ENCODE data around the gene CBY1. TPM values are rescaled to one million over a fixed set of nuclear protein-coding genes. Genes with fewer than 3 reads are reported as not detected.

Gene CBY1
- total and polyA plus RNA-seq, 2 donors (not counting 1 experiment from before 2014, with no cell fraction given) = 6.0 to 20.7 TPM

DNA sequence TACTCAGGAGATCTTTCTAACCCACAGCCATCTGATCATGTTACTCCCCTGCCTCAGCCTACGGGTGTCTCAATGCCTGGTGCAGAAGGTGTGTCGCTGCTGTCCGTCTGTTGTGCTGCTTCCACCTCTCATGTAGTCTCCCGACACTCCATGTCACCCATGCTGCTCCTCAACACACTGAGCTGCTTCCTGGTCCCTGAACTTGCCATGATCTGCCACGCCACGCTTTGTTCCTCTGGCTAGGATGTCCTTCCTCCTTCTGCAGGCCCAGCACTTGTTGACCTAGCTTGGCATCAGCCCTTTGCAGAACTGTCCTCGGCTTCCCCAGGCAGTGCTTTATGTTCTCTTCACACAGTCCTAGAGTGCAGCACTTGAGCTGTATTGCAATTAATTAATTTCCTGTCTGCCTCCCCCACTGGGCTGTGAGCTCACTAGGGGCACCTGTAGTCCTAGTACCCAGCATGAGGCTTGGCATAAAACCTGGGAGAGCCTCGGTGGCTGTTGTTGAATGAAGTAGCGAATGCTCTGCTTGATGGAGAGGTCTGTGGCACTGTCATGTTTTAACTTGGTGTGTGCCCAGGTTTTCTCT, 58.8 kb downstream of the CBY1 start:
- ChIA-PET POLR2A (no interaction called here), CTCF (no interaction called here)
- no peaks in the 10 kb centered on the region for H3K27me3 Mint-ChIP-seq
- Histone ChIP-seq H3K4me1 (ENCODE audit: control insufficient read depth in 2 of 2, insufficient read depth in 2 of 2, low read length in 2 of 2) (peaks cover 8% of the 10 kb centered on the region in 2 donors), H3K27ac (ENCODE audit: low read length in 2 of 2) (no peak overlapping the region), H3K4me3 (ENCODE audit: control extremely low read depth in 1 of 5, extremely low read depth in 1 of 5, insufficient read depth in 1 of 5, low read depth in 2 of 5, low read length in 4 of 5) (no peak overlapping the region), H3K36me3 (replicated peaks in 1 of 2; ENCODE audit: control extremely low read depth in 1 of 2, control insufficient read depth in 1 of 2, extremely low read depth in 1 of 2, insufficient read depth in 2 of 2, low read length in 1 of 2) (peaks cover 0 to 61% of the 10 kb centered on the region in 2 experiments), H4K20me1 (ENCODE audit: control insufficient read depth, insufficient read depth, low read length, poor library complexity, severe bottlenecking) (peaks cover 72% of the 10 kb centered on the region), H3K9me3 (ENCODE audit: control extremely low read depth in 1 of 3, control insufficient read depth in 2 of 3, insufficient read depth in 1 of 3, low read length in 2 of 3) (no peaks in the 10 kb centered on the region), H3K27me3 (replicated peaks in 1 of 4; ENCODE audit: control extremely low read depth in 1 of 4, control insufficient read depth in 3 of 4, insufficient read depth in 4 of 4, low read length in 3 of 4) (no peaks in the 10 kb centered on the region), H2AFZ (ENCODE audit: insufficient read depth, low read depth, low read length, poor library complexity, severe bottlenecking) (no peak overlapping the region), H3K79me2 (ENCODE audit: control insufficient read depth, insufficient read depth, low read length) (peaks cover 77% of the 10 kb centered on the region), H3K9ac (ENCODE audit: low read length) (no peak overlapping the region), H3K4me2 (replicated peaks; ENCODE audit: low read depth, low read length, poor library complexity, severe bottlenecking) (no peak overlapping the region)
- intact Hi-C loops (cut with micrococcal nuclease) = no loop called here
- DNase-seq = no peak
- H3K27ac Mint-ChIP-seq = peak overlapping the region; percentile 27
- WGBS (ENCODE audit: insufficient coverage) = 94% methylated on average over 9 of the region's 9 CpGs
- no peak overlapping the region for H3K4me3 Mint-ChIP-seq
- no peak for TF ChIP-seq CTCF (IDR thresholded peaks at IDR 0.05)
- no peak for TF ChIP-seq EZH2 (IDR thresholded peaks at IDR 0.05; ENCODE audit: borderline replicate concordance, insufficient read depth, low read depth, low read length, poor library complexity, severe bottlenecking)
- H3K9me3 Mint-ChIP-seq (ENCODE audit: insufficient read depth) = no peaks in the 10 kb centered on the region
- no peak for ATAC-seq (ENCODE audit: low read depth)
- H3K4me1 Mint-ChIP-seq = peaks cover 42% of the 10 kb centered on the region

DNA sequence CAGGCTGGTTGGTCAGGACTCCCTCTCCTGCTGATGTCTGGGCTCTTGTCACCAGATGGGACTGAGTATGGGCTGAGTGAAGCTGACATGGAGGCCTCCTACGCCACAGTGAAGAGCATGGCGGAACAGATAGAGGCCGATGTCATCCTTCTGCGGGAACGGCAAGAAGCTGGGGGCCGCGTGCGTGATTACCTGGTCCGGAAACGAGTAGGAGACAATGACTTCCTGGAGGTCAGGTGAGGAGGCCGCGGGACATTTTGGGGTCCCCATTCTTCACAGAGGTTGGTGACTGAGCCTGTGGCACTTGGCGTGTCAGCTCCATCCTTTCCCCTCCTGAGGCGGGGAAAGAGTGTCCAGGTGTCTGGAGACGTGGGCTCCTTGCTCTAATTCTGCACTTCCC, 59.4 kb downstream of the CBY1 start:
- no peak overlapping the region for H3K27ac ChIP-seq (ENCODE audit: low read length in 2 of 2)
- peaks cover 7% of the 10 kb centered on the region in 2 donors for H3K4me1 ChIP-seq (ENCODE audit: control insufficient read depth in 2 of 2, insufficient read depth in 2 of 2, low read length in 2 of 2)
- no peaks in the 10 kb centered on the region for H3K9me3 ChIP-seq (ENCODE audit: control extremely low read depth in 1 of 3, control insufficient read depth in 2 of 3, insufficient read depth in 1 of 3, low read length in 2 of 3)
- ChIA-PET CTCF (no interaction called here), POLR2A (no interaction called here)
- ATAC-seq (ENCODE audit: low read depth) (no peak), DNase-seq (no peak)
- H3K27me3 Mint-ChIP-seq = no peaks in the 10 kb centered on the region
- TF ChIP-seq EZH2 (IDR thresholded peaks at IDR 0.05; ENCODE audit: borderline replicate concordance, insufficient read depth, low read depth, low read length, poor library complexity, severe bottlenecking) = no peak
- no peak for TF ChIP-seq CTCF (IDR thresholded peaks at IDR 0.05)
- no peaks in the 10 kb centered on the region for H3K9me3 Mint-ChIP-seq (ENCODE audit: insufficient read depth)
- no peak overlapping the region for H3K27ac Mint-ChIP-seq
- peaks cover 36% of the 10 kb centered on the region for H3K4me1 Mint-ChIP-seq
- no peaks in the 10 kb centered on the region for H3K27me3 ChIP-seq (replicated peaks in 1 of 4; ENCODE audit: control extremely low read depth in 1 of 4, control insufficient read depth in 3 of 4, insufficient read depth in 4 of 4, low read length in 3 of 4)
- H3K9ac ChIP-seq (ENCODE audit: low read length) = no peak overlapping the region
- H4K20me1 ChIP-seq (ENCODE audit: control insufficient read depth, insufficient read depth, low read length, poor library complexity, severe bottlenecking) = peaks cover 71% of the 10 kb centered on the region
- H3K79me2 ChIP-seq (ENCODE audit: control insufficient read depth, insufficient read depth, low read length) = peaks cover 76% of the 10 kb centered on the region
- H3K4me3 ChIP-seq (ENCODE audit: control extremely low read depth in 1 of 5, extremely low read depth in 1 of 5, insufficient read depth in 1 of 5, low read depth in 2 of 5, low read length in 4 of 5) = no peak overlapping the region
- no peak overlapping the region for H3K4me3 Mint-ChIP-seq
- no peak overlapping the region for H3K4me2 ChIP-seq (replicated peaks; ENCODE audit: low read depth, low read length, poor library complexity, severe bottlenecking)
- peaks cover 0 to 61% of the 10 kb centered on the region in 2 experiments for H3K36me3 ChIP-seq (replicated peaks in 1 of 2; ENCODE audit: control extremely low read depth in 1 of 2, control insufficient read depth in 1 of 2, extremely low read depth in 1 of 2, insufficient read depth in 2 of 2, low read length in 1 of 2)
- WGBS (ENCODE audit: insufficient coverage) = 96% methylated on average over 15 of the region's 15 CpGs
- no peak overlapping the region for H2AFZ ChIP-seq (ENCODE audit: insufficient read depth, low read depth, low read length, poor library complexity, severe bottlenecking)
- intact Hi-C loops (cut with micrococcal nuclease) = no loop called here

Data from B cell (primary cell).